ENCODE results near the gene MYOG. TPM values are rescaled to one million over a fixed set of nuclear protein-coding genes. Genes with fewer than 3 reads are reported as not detected.

The MYOG gene
- total and polyA plus RNA-seq, 2 of the 13 experiments (the other 11 are each of a cell fraction or from before 2014, with no cell fraction given), result not detected

DNA sequence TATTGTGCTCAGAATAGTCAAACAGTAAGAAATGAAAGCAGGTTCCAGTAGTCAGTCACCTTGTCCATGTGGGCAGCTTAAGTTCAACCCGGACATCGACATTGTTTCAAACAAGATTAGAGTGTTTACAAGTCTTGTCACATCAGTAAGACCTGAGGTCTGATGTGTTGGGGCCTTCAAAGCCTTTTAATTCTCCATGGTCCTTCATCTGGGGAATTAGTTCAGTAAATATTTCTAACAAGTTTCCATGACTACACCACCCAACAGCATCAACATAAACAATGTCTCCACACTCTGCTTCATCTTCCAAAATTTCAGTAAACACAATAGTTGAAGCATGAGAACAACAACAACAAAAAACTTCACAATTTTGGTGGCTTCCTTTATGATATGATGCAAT lies 26.7 kb upstream of the MYOG start (continued):
- no peak for TF ChIP-seq ELF1 (CRISPR knock-in tag; IDR thresholded peaks at IDR 0.05)

DNA sequence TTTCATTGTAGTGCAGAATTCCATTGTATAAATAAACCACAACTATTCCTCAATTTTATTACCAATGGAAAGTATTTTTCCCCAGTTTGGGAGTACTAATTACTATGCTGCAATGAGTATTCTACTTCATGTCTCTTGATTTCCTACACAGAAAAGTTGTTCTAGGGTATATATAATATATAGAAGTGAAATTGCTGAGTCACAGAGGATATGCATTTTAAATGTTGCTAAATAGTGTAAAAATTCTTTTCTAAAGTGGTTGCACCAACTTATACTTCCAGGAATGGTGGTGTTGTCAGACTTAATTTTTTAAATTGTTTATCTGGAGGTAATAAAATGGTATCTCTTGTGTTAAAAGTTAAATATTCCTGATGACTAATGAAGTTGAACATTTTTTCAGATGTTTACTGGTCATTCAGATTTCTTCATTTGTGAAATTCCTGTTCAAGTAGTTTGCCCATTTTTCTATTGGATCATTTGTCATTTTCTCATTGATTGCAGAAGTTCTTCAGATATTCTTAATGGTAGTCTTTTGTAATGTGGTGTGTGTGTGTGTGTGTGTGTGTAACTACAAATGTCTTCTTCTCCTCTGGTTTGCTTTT lies 19.1 kb upstream of the MYOG start:
- POLR2A ChIA-PET, result no interaction called here
- DNase-seq (ENCODE audit: low spot score) (no peak), ATAC-seq (no peak), FAIRE-seq (no peak)
- TF ChIP-seq ZFP82 (CRISPR knock-in tag; IDR thresholded peaks at IDR 0.05; ENCODE audit: borderline replicate concordance) (no peak), NFE2L2 (IDR thresholded peaks at IDR 0.05; ENCODE audit: low read length) (peak; percentile 63)
- CTCF ChIA-PET (ENCODE audit: low intra/inter-chr PET ratio, low total read pairs), result no interaction called here
- Histone ChIP-seq H2AFZ (ENCODE audit: low read length) (no peak overlapping the region), H3K36me3 (replicated peaks in 1 of 2; ENCODE audit: control insufficient read depth in 1 of 2, insufficient read depth in 2 of 2, low read length in 2 of 2) (no peaks in the 10 kb centered on the region), H3K79me2 (ENCODE audit: insufficient read depth, low read length) (no peaks in the 10 kb centered on the region), H4K20me1 (ENCODE audit: insufficient read depth, low read length) (no peaks in the 10 kb centered on the region), H3K9ac (ENCODE audit: insufficient read depth, low read depth, low read length) (no peak overlapping the region), H3K4me1 (ENCODE audit: insufficient read depth, low read length) (peaks cover 8% of the 10 kb centered on the region), H3K9me3 (ENCODE audit: low read length) (no peaks in the 10 kb centered on the region), H3K27ac (ENCODE audit: extremely low read length, insufficient read depth, low read length) (no peak overlapping the region), H3K4me3 (replicated peaks in 1 of 3; ENCODE audit: insufficient read depth in 1 of 3, low read depth in 2 of 3, low read length in 3 of 3) (no peak overlapping the region), H3K27me3 (ENCODE audit: control insufficient read depth in 1 of 2, insufficient read depth in 2 of 2, low read length in 2 of 2) (peaks cover 2% of the 10 kb centered on the region in 2 experiments; a peak in 2 of 5 replicates), H3K4me2 (ENCODE audit: low read depth, low read length) (no peak overlapping the region)
- no TSS peak for BruUV-seq (replicated peaks)
- intact Hi-C loops (cut with micrococcal nuclease; ENCODE audit: unreplicated experiment), result loop anchor here (2.0 kb wide), 1 partner anchor 66 kb away; no protein-coding TSS in a partner anchor
- in situ Hi-C loops (cut with HindIII; ENCODE audit: extremely low pct_ligation_motif_present, low pct_unique_long_range_greater_than_20kb), result no loop called here

DNA sequence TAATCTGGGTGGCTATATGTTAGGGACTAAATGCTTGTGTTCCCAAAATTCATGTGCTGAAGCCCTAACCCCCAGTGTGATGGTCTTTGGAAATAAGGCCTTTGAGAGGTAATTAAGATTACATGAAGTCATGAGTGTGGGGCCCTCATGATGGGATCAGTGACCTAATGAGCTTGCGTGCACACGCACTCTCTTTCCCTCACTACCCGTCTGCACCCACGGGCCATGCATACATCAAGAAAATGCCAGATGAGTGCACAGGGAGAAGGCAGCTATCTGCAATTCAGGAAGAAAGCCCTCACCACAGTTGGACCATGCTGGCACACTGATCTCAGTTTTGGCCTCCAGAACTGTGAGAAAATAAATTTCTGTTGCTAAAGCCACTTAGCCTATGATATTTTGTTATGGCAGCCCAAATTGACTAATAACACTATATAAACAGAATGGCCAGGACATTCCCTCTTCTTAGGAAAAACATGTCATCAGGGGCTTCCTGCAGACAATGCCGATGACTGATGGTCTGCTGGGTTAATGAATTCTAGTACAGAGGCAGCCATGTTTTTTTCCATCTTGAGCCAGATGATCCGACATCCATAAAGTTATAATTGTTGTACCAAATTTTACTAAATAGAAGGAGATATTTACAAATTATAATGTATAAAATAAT lies 18.1 kb upstream of the MYOG start:
- 25% methylated on average over 6 of the region's 6 CpGs for WGBS (ENCODE audit: low lambda C conversion rate)
- POLR2A ChIA-PET, result no interaction called here
- ATAC-seq, result no peak
- in situ Hi-C loops (cut with HindIII; ENCODE audit: extremely low pct_ligation_motif_present, low pct_unique_long_range_greater_than_20kb), result no loop called here
- BruUV-seq (replicated peaks), result no TSS peak
- H3K79me2 ChIP-seq (ENCODE audit: insufficient read depth, low read length), result no peaks in the 10 kb centered on the region
- DNase-seq (ENCODE audit: low spot score), result no peak
- intact Hi-C loops (cut with micrococcal nuclease; ENCODE audit: unreplicated experiment), result loop anchor here (2.0 kb wide), 1 partner anchor 65 kb away; no protein-coding TSS in a partner anchor
- no peak overlapping the region for H3K4me3 ChIP-seq (replicated peaks in 1 of 3; ENCODE audit: insufficient read depth in 1 of 3, low read depth in 2 of 3, low read length in 3 of 3)
- no peak overlapping the region for H3K4me2 ChIP-seq (ENCODE audit: low read depth, low read length)
- TF ChIP-seq ZNF556 (CRISPR knock-in tag; IDR thresholded peaks at IDR 0.05; ENCODE audit: borderline replicate concordance), result no peak
- TF ChIP-seq, protein P1, sequence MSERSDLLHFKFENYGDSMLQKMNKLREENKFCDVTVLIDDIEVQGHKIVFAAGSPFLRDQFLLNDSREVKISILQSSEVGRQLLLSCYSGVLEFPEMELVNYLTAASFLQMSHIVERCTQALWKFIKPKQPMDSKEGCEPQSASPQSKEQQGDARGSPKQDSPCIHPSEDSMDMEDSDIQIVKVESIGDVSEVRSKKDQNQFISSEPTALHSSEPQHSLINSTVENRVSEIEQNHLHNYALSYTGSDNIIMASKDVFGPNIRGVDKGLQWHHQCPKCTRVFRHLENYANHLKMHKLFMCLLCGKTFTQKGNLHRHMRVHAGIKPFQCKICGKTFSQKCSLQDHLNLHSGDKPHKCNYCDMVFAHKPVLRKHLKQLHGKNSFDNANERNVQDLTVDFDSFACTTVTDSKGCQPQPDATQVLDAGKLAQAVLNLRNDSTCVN (CRISPR knock-in tag; IDR thresholded peaks at IDR 0.05; ENCODE audit: borderline replicate concordance), result no peak
- H3K9me3 ChIP-seq (ENCODE audit: low read length), result no peaks in the 10 kb centered on the region
- H3K36me3 ChIP-seq (replicated peaks in 1 of 2; ENCODE audit: control insufficient read depth in 1 of 2, insufficient read depth in 2 of 2, low read length in 2 of 2), result no peaks in the 10 kb centered on the region
- FAIRE-seq, result no peak
- CTCF ChIA-PET (ENCODE audit: low intra/inter-chr PET ratio, low total read pairs), result no interaction called here
- H3K4me1 ChIP-seq (ENCODE audit: insufficient read depth, low read length), result peaks cover 8% of the 10 kb centered on the region
- H3K27me3 ChIP-seq (ENCODE audit: control insufficient read depth in 1 of 2, insufficient read depth in 2 of 2, low read length in 2 of 2), result peaks cover 2% of the 10 kb centered on the region in 2 experiments; a peak in 2 of 5 replicates
- H2AFZ ChIP-seq (ENCODE audit: low read length), result no peak overlapping the region
- H3K27ac ChIP-seq (ENCODE audit: extremely low read length, insufficient read depth, low read length), result no peak overlapping the region
- H4K20me1 ChIP-seq (ENCODE audit: insufficient read depth, low read length), result no peaks in the 10 kb centered on the region
- H3K9ac ChIP-seq (ENCODE audit: insufficient read depth, low read depth, low read length), result no peak overlapping the region
